Bronchial epithelial cell (primary cell): Measurements from ENCODE around the gene CLIP1. TPM values are rescaled to one million over a fixed set of nuclear protein-coding genes. Genes with fewer than 3 reads are reported as not detected.

Experiments
- DNase-seq: peaks from one replicate; pipeline ENCODE4 v3.0.0-alpha.2; 2010; ENCODE audit warnings: low read depth
- FAIRE-seq: peaks from 2 replicates; lab custom pipeline; 2011; peaks lifted over from hg19 to GRCh38; lab: Jason Lieb, UNC
- H3K27me3 ChIP-seq: 2 replicates; pipeline ENCODE4 v1.5.1; 2011; ENCODE audit warnings: low read length; ENCODE audit not compliant: control insufficient read depth, insufficient read depth
- H3K36me3 ChIP-seq: 2 replicates; pipeline ENCODE4 v1.5.1; 2011; ENCODE audit warnings: low read length; ENCODE audit not compliant: control insufficient read depth, insufficient read depth
- H3K4me3 ChIP-seq: 2 replicates; pipeline ENCODE4 v1.5.1; 2011; ENCODE audit warnings: mild to moderate bottlenecking, low read depth, low read length, control low read depth
- CTCF ChIP-seq: IDR thresholded peaks from 2 replicates; pipeline ENCODE4 v1.5.1; 2011; ENCODE audit warnings: mild to moderate bottlenecking, moderate library complexity, low read length, control low read depth, inconsistent platforms; ENCODE audit not compliant: insufficient read depth, severe bottlenecking
- total RNA-seq: library from RNA; depleted of rRNA; stranded (reverse); fragments of >200 nt; gene quantifications from 2 replicates; pipeline ENCODE4 v1.2.1, GENCODE V29; 2014

Gene CLIP1
- total RNA-seq, 1 donor from 2014 or later: 69.0 TPM

- DNase-seq (no peak), FAIRE-seq (no peak)
- H3K4me3 ChIP-seq: no peak overlapping the region
- peaks cover 4% of the 10 kb centered on the region for H3K36me3 ChIP-seq
- TF ChIP-seq CTCF: no peak
- no peaks in the 10 kb centered on the region for H3K27me3 ChIP-seq
Observed at GRCh38 chr12:122394626-122395194, 27.8 kb downstream of the CLIP1 start.

- peaks cover 4% of the 10 kb centered on the region for H3K36me3 ChIP-seq
- no peak for DNase-seq
- no peak for TF ChIP-seq CTCF
- H3K27me3 ChIP-seq: no peaks in the 10 kb centered on the region
- no peak for FAIRE-seq
- no peak overlapping the region for H3K4me3 ChIP-seq
Observed at GRCh38 chr12:122393817-122394216, 28.7 kb downstream of the CLIP1 start.

- FAIRE-seq: no peak
- H3K4me3 ChIP-seq: no peak overlapping the region
- peaks cover 4% of the 10 kb centered on the region for H3K36me3 ChIP-seq
- no peak for DNase-seq
- no peaks in the 10 kb centered on the region for H3K27me3 ChIP-seq
- no peak for TF ChIP-seq CTCF
Observed at GRCh38 chr12:122392411-122392810, 30.1 kb downstream of the CLIP1 start.

GRCh38 chr12:122389677-122390076, 32.8 kb downstream of the CLIP1 start:
- FAIRE-seq (no peak), DNase-seq (no peak)
- H3K4me3 ChIP-seq: no peak overlapping the region
- H3K27me3 ChIP-seq: no peaks in the 10 kb centered on the region
- H3K36me3 ChIP-seq: peaks cover 1% of the 10 kb centered on the region
- TF ChIP-seq CTCF: no peak

- FAIRE-seq: no peak
- no peak for DNase-seq
- no peak for TF ChIP-seq CTCF
Observed at GRCh38 chr12:122387887-122388286, 34.6 kb downstream of the CLIP1 start.

More at GRCh38 chr12:122387887-122388286, 34.6 kb downstream of the CLIP1 start:
- no peak overlapping the region for H3K4me3 ChIP-seq
- peaks cover 2% of the 10 kb centered on the region for H3K36me3 ChIP-seq
- H3K27me3 ChIP-seq: no peaks in the 10 kb centered on the region
